ENCODE measurements around the gene C3orf70. TPM values are rescaled to one million over a fixed set of nuclear protein-coding genes. Genes with fewer than 3 reads are reported as not detected.

Gene C3orf70
- total RNA-seq, 4 donors from 2014 or later, result 13.9 to 16.4 (median 14.8) TPM

GRCh38 chr3:185153861-185154629 lies 1.2 kb upstream of the C3orf70 start:
- TF ChIP-seq EP300 (IDR thresholded peaks at IDR 0.05; ENCODE audit: low read depth) (no peak), POLR2A (IDR thresholded peaks at IDR 0.05) (no peak), POLR2AphosphoS5 (IDR thresholded peaks at IDR 0.05) (no peak), CTCF (IDR thresholded peaks at IDR 0.05) (no peak)
- no peak for DNase-seq
- Histone ChIP-seq H3K36me3 (no peaks in the 10 kb centered on the region), H3K4me1 (peaks cover 0 to 13% (median 7%) of the 10 kb centered on the region in 4 donors), H3K27me3 (peaks cover 4% of the 10 kb centered on the region), H3K9me3 (no peaks in the 10 kb centered on the region), H3K27ac (peak overlapping the region in 2 of 4 donors; percentile 91 to 95), H3K4me3 (peak overlapping the region in 1 of 4 donors; percentile 84)
- intact Hi-C loops (cut with DNase I; ENCODE audit: low total_unique reads) (no loop called here), in situ Hi-C loops (cut with MboI; ENCODE audit: low pct_ligation_motif_present in 1 of 4, low pct_unique_long_range_greater_than_20kb in 1 of 4, low sequenced_read_pairs in 3 of 4) (no loop called here)
- whole genome bisulfite sequencing, 2 donors (ENCODE audit: low coverage in 1 of 2), result 80% methylated on average over 16 of the region's 16 CpGs; no CpG with 5 or more reads in 1 of the 2 donors

- peak overlapping the region; percentile 53 to 84 (median 67) for H3K4me3 ChIP-seq
- peaks cover 0 to 13% (median 7%) of the 10 kb centered on the region in 4 donors for H3K4me1 ChIP-seq
- no peaks in the 10 kb centered on the region for H3K36me3 ChIP-seq
- peaks cover 4% of the 10 kb centered on the region for H3K27me3 ChIP-seq
- H3K27ac ChIP-seq, result peak overlapping the region; percentile 81 to 95 (median 89)
- WGBS, 2 donors (ENCODE audit: low coverage in 1 of 2), result 2% methylated on average over 53 of the region's 53 CpGs; no CpG with 5 or more reads in 1 of the 2 donors
- DNase-seq, result peak; percentile 29
- intact Hi-C loops (cut with DNase I; ENCODE audit: low total_unique reads), result no loop called here
- peak in 1 of 5 experiments; percentile 17 for TF ChIP-seq CTCF (IDR thresholded peaks at IDR 0.05)
- TF ChIP-seq EP300 (IDR thresholded peaks at IDR 0.05; ENCODE audit: low read depth), result no peak
- in situ Hi-C loops (cut with MboI; ENCODE audit: low pct_ligation_motif_present in 1 of 4, low pct_unique_long_range_greater_than_20kb in 1 of 4, low sequenced_read_pairs in 3 of 4), result no loop called here
- H3K9me3 ChIP-seq, result no peaks in the 10 kb centered on the region
Observed at GRCh38 chr3:185153171-185153771, 411 bp upstream of the C3orf70 start.

- 2 to 4% methylated on average over 7 to 9 of the region's 9 CpGs for WGBS, 2 donors (ENCODE audit: low coverage in 1 of 2)
- in situ Hi-C loops (cut with MboI; ENCODE audit: low pct_ligation_motif_present in 1 of 4, low pct_unique_long_range_greater_than_20kb in 1 of 4, low sequenced_read_pairs in 3 of 4) (no loop called here), intact Hi-C loops (cut with DNase I; ENCODE audit: low total_unique reads) (no loop called here)
- peaks cover 0 to 13% (median 7%) of the 10 kb centered on the region in 4 donors for H3K4me1 ChIP-seq
- peak overlapping the region; percentile 38 to 84 (median 67) for H3K4me3 ChIP-seq
- H3K36me3 ChIP-seq, result no peaks in the 10 kb centered on the region
- no peaks in the 10 kb centered on the region for H3K9me3 ChIP-seq
- H3K27ac ChIP-seq, result peak overlapping the region; percentile 81 to 95 (median 89)
- TF ChIP-seq POLR2A (IDR thresholded peaks at IDR 0.05) (no peak), EP300 (IDR thresholded peaks at IDR 0.05; ENCODE audit: low read depth) (no peak), POLR2AphosphoS5 (IDR thresholded peaks at IDR 0.05) (no peak), CTCF (IDR thresholded peaks at IDR 0.05) (no peak)
- peaks cover 4% of the 10 kb centered on the region for H3K27me3 ChIP-seq
- DNase-seq, result no peak
Observed at GRCh38 chr3:185151964-185152409, 873 bp downstream of the C3orf70 start.
